Measurements from ENCODE around the gene NDRG2.

Gene NDRG2

GRCh38 chr14:21024585-21025370 is at the start of gene NDRG2:
TSS of gene NDRG2 (minus strand) at chr14:21025061. CDS start at chr14:21023315, 1,746 bp downstream.
- DNase-seq, result peak; percentile 50 to 78 (median 73)

- DNase-seq, result no peak
These were observed 49.1 kb upstream of the NDRG2 start for GRCh38 chr14:21073921-21074320.

GRCh38 chr14:21072781-21073339 is 48.0 kb upstream of the NDRG2 start:
- DNase-seq, result no peak

GRCh38 chr14:21072031-21072473 is 47.2 kb upstream of the NDRG2 start:
- DNase-seq, result peak in 1 of 3 experiments; percentile 57

GRCh38 chr14:21071225-21072030 is 46.6 kb upstream of the NDRG2 start:
- DNase-seq, result peak; percentile 58 to 96 (median 95)

- peak in 2 of 3 experiments; percentile 76 to 84 for DNase-seq
These were observed 45.9 kb upstream of the NDRG2 start for GRCh38 chr14:21070610-21071224.

GRCh38 chr14:21070083-21070609 is 45.3 kb upstream of the NDRG2 start, which contains the start of gene ARHGEF40:
TSS of gene ARHGEF40 (plus strand) at chr14:21070304. CDS start at chr14:21070397, 93 bp downstream.
- peak in 2 of 3 experiments; percentile 30 to 92 for DNase-seq

- DNase-seq, result peak in 2 of 3 experiments; percentile 87 to 92
These were observed 44.7 kb upstream of the NDRG2 start for GRCh38 chr14:21069388-21070082.

- DNase-seq, result peak; percentile 63 to 95 (median 90)
These were observed 43.9 kb upstream of the NDRG2 start for GRCh38 chr14:21068521-21069387.

- DNase-seq, result peak in 1 of 3 experiments; percentile 40
These were observed 42.1 kb upstream of the NDRG2 start for GRCh38 chr14:21066882-21067502.

GRCh38 chr14:21063479-21063878 is 38.6 kb upstream of the NDRG2 start:
- no peak for DNase-seq

GRCh38 chr14:21061347-21061668 is 36.4 kb upstream of the NDRG2 start:
- DNase-seq, result no peak

- DNase-seq, result no peak
These were observed 35.9 kb upstream of the NDRG2 start for GRCh38 chr14:21060614-21061346.

- no peak for DNase-seq
These were observed 35.2 kb upstream of the NDRG2 start for GRCh38 chr14:21059842-21060613.

GRCh38 chr14:21058903-21059302 is 34.0 kb upstream of the NDRG2 start:
- no peak for DNase-seq

GRCh38 chr14:21057803-21058675 is 33.2 kb upstream of the NDRG2 start, which contains the start of gene RNASE8:
TSS of gene RNASE8 (plus strand) at chr14:21057822. CDS start at chr14:21057893, 71 bp downstream.
- no peak for DNase-seq

GRCh38 chr14:21056520-21057163 is 31.8 kb upstream of the NDRG2 start:
- DNase-seq, result no peak
